ENCODE data around the gene MYO16.

DNA sequence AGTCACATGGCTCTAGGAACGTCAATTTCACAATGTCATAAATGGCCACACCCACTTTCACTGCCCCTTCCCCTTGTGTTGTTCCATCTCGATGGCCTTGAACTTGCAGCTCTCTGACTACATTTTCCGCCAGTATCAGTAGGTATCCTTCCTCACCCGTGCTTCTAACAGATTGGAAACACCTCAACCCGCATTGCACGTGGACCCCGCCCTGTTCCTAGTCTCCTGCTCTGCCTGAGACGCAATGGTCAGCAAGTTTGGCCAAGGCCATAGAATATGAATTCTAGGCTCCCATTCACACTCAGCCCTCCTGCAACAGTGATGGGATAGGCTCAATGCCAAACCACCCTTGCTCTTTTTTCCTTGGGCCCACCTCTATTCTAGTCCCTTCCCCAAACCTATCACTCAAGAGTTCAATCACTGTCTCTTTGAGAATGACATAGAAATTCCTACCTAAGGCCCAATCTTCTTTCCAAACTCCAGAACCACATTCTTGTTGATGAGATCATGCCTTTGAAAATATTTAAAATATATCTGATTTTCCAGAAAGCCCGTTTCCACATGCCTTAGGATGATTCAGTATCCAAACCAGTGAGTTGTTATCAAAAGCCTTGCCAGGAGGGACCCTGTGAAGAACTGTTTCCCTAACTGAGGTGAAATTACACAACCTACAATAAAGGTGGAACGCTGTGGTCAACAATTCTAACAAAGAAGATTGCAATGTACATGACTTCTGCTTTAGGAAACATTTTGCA lies 334.6 kb downstream of the MYO16 start:
- TF ChIP-seq, protein P1, sequence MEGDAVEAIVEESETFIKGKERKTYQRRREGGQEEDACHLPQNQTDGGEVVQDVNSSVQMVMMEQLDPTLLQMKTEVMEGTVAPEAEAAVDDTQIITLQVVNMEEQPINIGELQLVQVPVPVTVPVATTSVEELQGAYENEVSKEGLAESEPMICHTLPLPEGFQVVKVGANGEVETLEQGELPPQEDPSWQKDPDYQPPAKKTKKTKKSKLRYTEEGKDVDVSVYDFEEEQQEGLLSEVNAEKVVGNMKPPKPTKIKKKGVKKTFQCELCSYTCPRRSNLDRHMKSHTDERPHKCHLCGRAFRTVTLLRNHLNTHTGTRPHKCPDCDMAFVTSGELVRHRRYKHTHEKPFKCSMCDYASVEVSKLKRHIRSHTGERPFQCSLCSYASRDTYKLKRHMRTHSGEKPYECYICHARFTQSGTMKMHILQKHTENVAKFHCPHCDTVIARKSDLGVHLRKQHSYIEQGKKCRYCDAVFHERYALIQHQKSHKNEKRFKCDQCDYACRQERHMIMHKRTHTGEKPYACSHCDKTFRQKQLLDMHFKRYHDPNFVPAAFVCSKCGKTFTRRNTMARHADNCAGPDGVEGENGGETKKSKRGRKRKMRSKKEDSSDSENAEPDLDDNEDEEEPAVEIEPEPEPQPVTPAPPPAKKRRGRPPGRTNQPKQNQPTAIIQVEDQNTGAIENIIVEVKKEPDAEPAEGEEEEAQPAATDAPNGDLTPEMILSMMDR (IDR thresholded peaks at IDR 0.05): no peak
- no peak for TF ChIP-seq POLR2A (IDR thresholded peaks at IDR 0.05)

Data from ovary (tissue), 3 donors.